Lower lobe of right lung (tissue), 2 donors: Measurements from ENCODE around the gene TOMT. TPM values are rescaled to one million over a fixed set of nuclear protein-coding genes. Genes with fewer than 3 reads are reported as not detected.

Source experiments
- ATAC-seq, 2 donors: fragments of 200-7000 bp; cut with Tn5 transposase; one replicate each; pipeline ENCODE4 v1.9.1; 2020 to 2022; ENCODE audit warnings: mild to moderate bottlenecking in 2 of 2, moderate library complexity in 2 of 2
- DNase-seq: peaks from one replicate; pipeline ENCODE4 v3.0.0-alpha.2; 2020
- H3K27ac ChIP-seq: fragments of 200-600 bp; one replicate; pipeline ENCODE4 v1.8.0; 2022
- H3K27me3 ChIP-seq: fragments of 200-600 bp; one replicate; pipeline ENCODE4 v1.8.0; 2022; ENCODE audit warnings: low read depth
- H3K36me3 ChIP-seq: fragments of 200-600 bp; one replicate; pipeline ENCODE4 v1.8.0; 2022; ENCODE audit warnings: mild to moderate bottlenecking
- H3K4me1 ChIP-seq: fragments of 200-600 bp; one replicate; pipeline ENCODE4 v1.8.0; 2022
- H3K4me3 ChIP-seq: fragments of 200-600 bp; one replicate; pipeline ENCODE4 v1.8.0; 2022; ENCODE audit warnings: mild to moderate bottlenecking
- H3K9me3 ChIP-seq: fragments of 200-600 bp; one replicate; pipeline ENCODE4 v1.8.0; 2022
- CTCF ChIP-seq: fragments of 200-600 bp; IDR thresholded peaks from one replicate; pipeline ENCODE4 v1.8.0; 2022; ENCODE audit warnings: antibody characterized with exemption, mild to moderate bottlenecking
- intact Hi-C: fragments of 100-400 bp; cut with DNase I; formaldehyde crosslinking; loops from one replicate; pipeline ENCODE4 v1.11.0; 2022
- total RNA-seq: library from RNA; stranded (reverse); fragmentation: NEBNext Ultra II Directional; extraction: Animal tissue kit (Norgen Biotek cat#: 25700); gene quantifications from one replicate; pipeline ENCODE4 v1.2.1, GENCODE V29; 2021
- donor health status: DM: no; HTN: yes; CAD: no; lungs with severe emphysema.

The TOMT gene
- total RNA-seq, 1 donor from 2014 or later: not detected

GRCh38 chr11:72100462-72100861, 5.3 kb upstream of the TOMT start:
- H3K4me3 ChIP-seq: no peak overlapping the region
- H3K27me3 ChIP-seq: no peaks in the 10 kb centered on the region
- ATAC-seq (no peak), DNase-seq (peak; percentile 63)
- H3K9me3 ChIP-seq: no peaks in the 10 kb centered on the region
- peaks cover 53% of the 10 kb centered on the region for H3K36me3 ChIP-seq
- H3K4me1 ChIP-seq: peaks cover 39% of the 10 kb centered on the region
- intact Hi-C loops: no loop called here
- no peak for TF ChIP-seq CTCF
- H3K27ac ChIP-seq: peak overlapping the region; percentile 43

- H3K27me3 ChIP-seq: no peaks in the 10 kb centered on the region
- peak overlapping the region; percentile 99 for H3K27ac ChIP-seq
- no peaks in the 10 kb centered on the region for H3K9me3 ChIP-seq
- intact Hi-C loops: no loop called here
- no peak for DNase-seq
- ATAC-seq: no peak
- peaks cover 39% of the 10 kb centered on the region for H3K4me1 ChIP-seq
- TF ChIP-seq CTCF: no peak
- peak overlapping the region; percentile 100 for H3K4me3 ChIP-seq
- H3K36me3 ChIP-seq: peaks cover 36% of the 10 kb centered on the region
Observed at GRCh38 chr11:72102162-72102561, 3.6 kb upstream of the TOMT start.

GRCh38 chr11:72102631-72102945, 3.1 kb upstream of the TOMT start:
- ATAC-seq: no peak
- intact Hi-C loops: no loop called here
- H3K4me3 ChIP-seq: peak overlapping the region; percentile 100

GRCh38 chr11:72102946-72103753, 2.6 kb upstream of the TOMT start, which contains the start of gene LAMTOR1:
LAMTOR1 (minus strand) TSS chr11:72103297; CDS start chr11:72103224, 73 bp downstream.
- Histone ChIP-seq H3K27me3 (no peaks in the 10 kb centered on the region), H3K36me3 (peaks cover 30% of the 10 kb centered on the region), H3K4me3 (peak within 1 kb of the TSS; percentile 100), H3K9me3 (no peaks in the 10 kb centered on the region), H3K4me1 (peaks cover 39% of the 10 kb centered on the region), H3K27ac (peak within 1 kb of the TSS; percentile 99)
- DNase-seq: peak; percentile 100
- ATAC-seq: peak; percentile 99
- TF ChIP-seq CTCF: peak; percentile 43
- intact Hi-C loops: no loop called here

More at GRCh38 chr11:72102631-72102945, 3.1 kb upstream of the TOMT start:
- TF ChIP-seq CTCF: no peak
- H3K9me3 ChIP-seq: no peaks in the 10 kb centered on the region
- no peaks in the 10 kb centered on the region for H3K27me3 ChIP-seq
- peaks cover 31% of the 10 kb centered on the region for H3K36me3 ChIP-seq
- H3K27ac ChIP-seq: peak overlapping the region; percentile 99
- H3K4me1 ChIP-seq: peaks cover 39% of the 10 kb centered on the region
- no peak for DNase-seq

GRCh38 chr11:72103754-72104167, 2.0 kb upstream of the TOMT start:
- Histone ChIP-seq H3K4me3 (peak overlapping the region; percentile 100), H3K36me3 (peaks cover 26% of the 10 kb centered on the region), H3K27me3 (no peaks in the 10 kb centered on the region), H3K9me3 (no peaks in the 10 kb centered on the region), H3K4me1 (peaks cover 39% of the 10 kb centered on the region), H3K27ac (peak overlapping the region; percentile 99)
- no peak for DNase-seq
- no peak for TF ChIP-seq CTCF
- intact Hi-C loops: no loop called here
- ATAC-seq: no peak
